Middle frontal gyrus (tissue), 1 donor: Measurements from ENCODE around the gene ATOH7.
A peak's percentile ranks its signal among the peaks of the same experiment; 100 is the strongest.
"Not testable (repeated sequence)": the region's sequence is repeated elsewhere in the genome, so short reads cannot be mapped to it uniquely, and the experiment has no call there.

ENCODE experiments used
- DNase-seq: peaks from one replicate; pipeline ENCODE4 v3.0.0-alpha.2; 2015; ENCODE audit warnings: low spot score; ENCODE audit errors: extremely low spot score

ATOH7 gene

GRCh38 chr10:68231817-68232251 lies at the start of gene ATOH7:
Gene ATOH7, minus strand, starts transcription at chr10:68232113. Its CDS starts 436 bp downstream, at chr10:68231677.
- DNase-seq = peak; percentile 46

DNA sequence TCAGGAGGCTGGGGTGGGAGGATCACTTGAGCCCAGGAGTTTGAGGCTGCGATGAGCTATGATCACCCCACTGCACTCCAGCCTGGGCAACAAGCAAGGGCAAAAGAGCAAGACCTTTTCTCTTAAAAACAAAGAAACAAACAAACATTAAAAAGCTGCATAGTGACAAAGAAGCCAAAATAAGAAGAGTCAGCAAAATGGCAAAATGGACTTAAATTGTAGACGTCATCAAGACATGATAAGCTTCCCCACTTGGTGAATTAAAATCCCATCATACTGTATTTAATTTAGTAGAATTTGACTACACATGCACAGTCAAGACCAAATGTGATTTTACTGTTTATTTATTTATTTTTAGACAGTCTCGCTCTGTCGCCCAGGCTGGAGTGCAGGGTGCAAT lies 48.8 kb upstream of the ATOH7 start:
- DNase-seq = no peak

GRCh38 chr10:68278906-68279753 lies 47.2 kb upstream of the ATOH7 start:
- DNase-seq = not testable (repeated sequence)

DNA sequence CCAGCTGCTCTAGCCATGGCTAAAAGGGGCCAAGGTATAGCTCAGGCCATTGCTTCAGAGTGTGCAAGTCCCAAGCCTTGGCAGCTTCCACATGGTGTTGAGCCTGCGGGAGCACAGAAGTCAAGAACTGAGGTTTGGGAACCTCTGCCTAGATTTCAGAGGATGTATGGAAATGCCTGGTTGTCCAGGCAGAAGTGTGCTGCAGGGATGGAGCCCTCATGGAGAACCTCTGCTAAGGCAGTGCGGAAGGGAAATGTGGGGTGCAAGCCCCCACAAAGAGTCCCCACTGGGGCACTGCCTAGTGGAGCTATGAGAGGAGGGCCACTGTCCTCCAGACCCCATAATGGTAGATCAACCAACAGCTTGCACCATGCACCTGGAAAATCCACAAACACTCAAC lies 45.9 kb upstream of the ATOH7 start:
- DNase-seq = not testable (repeated sequence)

DNA sequence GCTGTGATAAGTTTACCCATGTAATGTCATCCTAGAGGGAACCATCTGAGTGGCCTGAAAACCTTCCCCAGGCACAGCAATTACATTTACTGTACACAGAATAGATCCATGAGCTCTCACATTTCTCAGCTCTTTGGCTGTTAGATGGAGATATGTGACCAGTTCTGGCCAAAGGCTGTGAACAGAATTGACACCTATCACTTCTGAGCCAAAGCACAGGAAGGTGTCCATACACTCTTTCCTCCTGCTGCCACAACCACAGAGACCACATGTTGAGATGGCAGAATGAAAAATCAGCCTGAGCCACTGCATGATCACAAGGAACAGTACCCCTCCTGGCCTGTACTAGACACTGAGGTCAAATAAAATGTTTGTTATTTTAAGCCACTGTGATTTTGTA lies 44.3 kb upstream of the ATOH7 start:
- DNase-seq = no peak

DNA sequence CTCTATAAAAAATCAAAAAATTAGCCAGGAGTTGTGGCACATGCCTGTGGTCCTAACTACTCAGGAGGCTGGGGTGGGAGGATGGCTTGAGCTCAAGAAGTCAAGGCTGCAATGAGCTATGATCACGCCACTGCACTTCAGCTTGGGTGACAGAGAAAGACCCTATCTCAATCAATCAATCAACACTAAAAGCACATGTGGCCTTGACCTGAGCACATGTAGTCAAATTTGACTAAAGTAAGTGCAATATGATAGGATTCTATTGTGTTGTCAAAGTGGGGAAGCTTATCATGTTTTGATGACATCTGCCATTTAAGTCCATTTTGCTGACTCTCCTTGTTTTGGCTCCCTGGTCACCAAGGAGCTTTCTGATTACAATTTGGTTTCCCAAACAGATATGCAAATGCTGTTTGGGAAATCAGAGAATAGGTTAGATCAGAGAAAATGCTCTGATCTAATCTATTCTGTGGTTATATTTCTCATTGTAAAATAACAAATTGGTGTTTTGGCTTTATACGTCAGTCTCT lies 43.8 kb upstream of the ATOH7 start:
- no peak for DNase-seq

- DNase-seq = no peak
Observed at GRCh38 chr10:68272833-68273232, 40.9 kb upstream of the ATOH7 start.

DNA sequence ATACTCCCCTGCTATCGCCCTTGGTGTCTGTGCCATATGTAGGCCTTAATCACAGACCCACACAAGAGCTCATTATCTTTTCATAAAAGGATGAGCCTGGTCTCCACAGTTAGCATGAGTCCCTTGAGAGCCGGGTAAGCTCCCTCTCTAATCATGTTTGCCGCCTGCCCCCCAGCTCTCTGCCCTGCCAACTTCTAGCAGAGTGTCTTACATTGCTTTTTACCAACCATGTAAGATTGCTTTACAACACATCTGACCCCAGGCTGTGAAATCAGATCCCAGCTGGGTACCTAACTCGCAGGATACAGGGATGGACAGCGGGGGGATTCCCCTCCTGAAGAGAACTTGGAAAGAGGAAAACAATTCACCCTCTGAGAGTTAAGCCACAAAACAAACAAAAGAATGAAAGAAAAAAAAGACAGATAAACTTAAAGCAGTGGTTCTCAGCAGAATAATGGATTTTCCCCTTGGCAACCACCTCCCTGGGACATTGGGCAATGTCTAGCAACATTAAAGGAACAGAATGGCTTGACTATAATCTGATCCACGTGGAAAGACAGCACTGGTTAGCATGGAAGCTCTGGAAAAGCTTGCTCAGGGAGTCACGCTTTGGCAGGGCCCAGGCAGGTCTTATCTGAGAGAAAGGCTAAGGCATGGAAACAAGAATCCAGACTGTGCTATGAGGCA lies 39.4 kb upstream of the ATOH7 start:
- no peak for DNase-seq

DNA sequence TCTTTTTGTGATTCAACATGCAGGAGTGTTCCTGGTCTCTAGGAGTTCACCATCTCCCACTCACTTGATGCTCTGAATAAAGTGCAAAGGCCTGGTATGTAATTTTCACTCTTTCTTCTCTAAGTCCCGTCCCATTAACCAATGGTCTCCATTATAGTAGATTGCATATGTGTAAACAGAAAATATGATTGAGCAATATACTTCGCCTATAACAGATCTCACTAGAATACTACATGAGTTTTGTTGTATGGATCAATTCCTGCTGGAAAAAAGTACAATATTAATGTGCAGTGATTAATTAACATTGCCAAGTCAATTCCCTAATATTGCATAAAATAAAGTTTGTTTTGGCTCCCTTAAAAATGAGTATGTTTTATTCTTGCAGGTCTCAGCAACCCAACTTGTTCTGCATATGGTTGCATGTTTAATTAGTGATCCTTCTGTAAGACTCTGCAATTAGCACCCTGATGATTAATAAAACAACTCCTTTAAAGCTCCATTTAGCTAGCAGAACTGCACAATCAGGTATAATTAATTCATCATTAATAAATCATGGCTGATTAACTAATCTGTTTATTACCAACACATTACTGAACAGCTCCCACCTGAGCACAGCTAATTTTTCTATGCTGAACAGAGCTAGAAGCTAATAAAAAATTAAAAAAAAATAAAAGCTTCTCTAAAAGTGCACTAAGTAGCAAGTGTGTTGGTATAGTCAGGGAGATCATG lies 37.8 kb upstream of the ATOH7 start:
- no peak for DNase-seq

DNA sequence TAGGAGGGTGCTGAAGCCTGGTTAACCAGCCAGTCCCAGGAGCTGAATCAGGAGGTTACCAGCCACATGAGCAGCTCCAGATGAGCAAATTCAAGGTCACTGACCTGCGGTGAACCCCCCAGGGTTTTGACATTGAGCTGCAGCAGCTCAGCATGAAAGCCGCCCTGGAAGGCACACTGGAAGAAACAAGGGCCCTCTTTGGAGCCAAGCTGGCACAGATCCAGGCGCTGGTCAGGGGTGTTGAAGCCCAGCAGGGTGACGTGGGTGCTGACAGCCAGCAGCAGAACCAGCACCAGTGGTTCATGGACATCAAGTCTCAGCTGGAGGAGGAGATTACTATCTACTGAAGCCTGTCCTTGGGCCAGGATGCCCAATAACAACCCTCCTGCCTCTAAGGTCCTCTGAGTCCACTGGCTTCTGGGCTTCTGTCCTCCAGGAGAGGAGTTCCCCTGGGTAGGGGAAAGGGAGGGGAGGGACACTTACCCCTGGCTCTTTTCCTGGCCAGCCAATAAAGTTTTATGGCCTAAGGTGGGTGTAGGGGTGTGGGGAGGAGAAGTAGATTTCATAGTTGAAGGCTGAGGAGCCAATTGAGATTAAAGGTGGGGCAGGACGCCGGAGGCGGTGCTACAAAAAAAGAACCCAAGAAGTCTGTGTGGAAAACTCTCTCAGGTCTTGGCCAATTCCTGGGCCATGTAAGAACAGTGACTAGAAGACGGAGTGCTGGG lies 29.4 kb upstream of the ATOH7 start:
- no peak for DNase-seq

GRCh38 chr10:68253346-68253745 lies 21.4 kb upstream of the ATOH7 start:
- no peak for DNase-seq

GRCh38 chr10:68251625-68252495 lies 19.9 kb upstream of the ATOH7 start:
- no peak for DNase-seq

DNA sequence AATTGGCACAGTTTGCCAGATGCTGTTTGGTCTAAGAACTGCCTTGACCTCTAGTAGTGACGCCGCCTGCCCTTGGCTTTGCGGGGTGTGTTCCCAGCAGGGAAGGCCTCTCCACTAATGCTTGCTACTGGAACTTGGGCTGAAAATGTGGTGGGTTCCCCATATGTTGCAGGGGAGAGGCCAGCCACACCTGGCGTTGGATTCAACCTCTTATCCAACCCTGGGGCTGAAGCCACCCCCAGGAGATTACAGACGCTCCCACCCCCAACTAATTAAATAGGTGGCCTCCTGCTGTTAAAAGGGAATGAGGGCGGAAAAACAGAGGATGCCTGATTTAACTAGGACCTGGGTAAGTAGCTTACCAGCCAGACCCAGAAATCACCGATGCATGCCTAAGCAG lies 19.2 kb upstream of the ATOH7 start:
- DNase-seq = no peak

DNA sequence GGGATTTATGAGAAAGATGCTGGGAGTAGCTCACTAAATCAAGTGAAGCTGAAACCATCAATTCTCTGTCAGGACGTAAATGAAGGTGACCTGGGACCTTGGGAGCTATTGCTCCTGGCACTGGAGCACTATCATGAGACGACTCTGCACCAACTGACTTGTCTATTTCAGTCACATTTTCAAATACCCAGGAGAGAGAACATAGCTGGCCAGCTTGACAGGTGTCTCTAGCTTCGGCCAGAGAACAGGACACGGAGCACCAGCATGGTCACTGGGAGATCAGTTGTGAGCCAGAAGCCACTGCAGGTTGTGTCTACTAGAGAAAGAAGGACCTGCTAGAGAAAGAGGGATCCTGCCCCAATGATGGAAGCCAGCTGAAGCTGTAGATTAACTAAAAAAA lies 17.4 kb upstream of the ATOH7 start:
- no peak for DNase-seq

GRCh38 chr10:68247931-68248330 lies 16.0 kb upstream of the ATOH7 start:
- no peak for DNase-seq

DNA sequence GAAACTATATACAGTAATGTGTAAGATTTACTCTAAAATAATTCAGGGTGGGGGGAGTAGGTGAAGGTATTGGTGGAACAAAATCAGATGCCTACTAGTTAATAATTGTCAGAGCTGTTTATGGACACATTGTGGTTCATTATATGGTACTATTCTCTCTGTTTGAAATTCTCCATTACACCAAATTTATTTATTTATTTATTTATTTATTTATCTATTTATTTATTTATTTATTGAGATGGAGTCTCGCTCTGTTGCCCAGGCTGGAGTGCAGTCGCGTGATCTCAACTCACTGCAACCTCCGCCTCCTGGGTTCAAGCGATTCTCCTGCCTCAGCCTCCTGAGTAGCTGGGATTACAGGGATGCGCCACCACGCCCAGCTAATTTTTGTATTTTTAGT lies 14.5 kb upstream of the ATOH7 start:
- not testable (repeated sequence) for DNase-seq

- DNase-seq = no peak
Observed at GRCh38 chr10:68242051-68242450, 10.1 kb upstream of the ATOH7 start.

GRCh38 chr10:68239596-68240150 lies 7.8 kb upstream of the ATOH7 start:
- DNase-seq = no peak

GRCh38 chr10:68239069-68239468 lies 7.2 kb upstream of the ATOH7 start:
- DNase-seq = no peak

DNA sequence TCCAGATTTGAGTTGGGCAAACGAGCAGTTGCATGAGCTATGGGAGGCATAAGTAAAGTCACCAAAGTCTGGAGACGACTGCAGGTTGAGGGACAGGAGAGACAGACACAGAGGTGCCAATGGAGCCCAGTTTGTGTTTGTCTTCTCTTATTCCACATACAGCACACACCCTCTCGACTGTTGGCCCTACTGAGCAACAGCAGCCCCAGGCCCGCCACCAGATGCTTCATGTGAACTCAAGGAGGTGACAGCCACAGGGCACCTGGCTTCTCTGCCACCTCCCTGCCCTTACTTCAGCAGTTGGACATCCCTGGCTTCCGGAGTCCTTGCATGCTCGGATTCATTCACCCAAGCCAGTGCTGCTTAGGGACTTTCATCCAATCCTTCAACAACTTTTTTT lies 6.5 kb upstream of the ATOH7 start:
- no peak for DNase-seq
